Measurements from ENCODE around the gene BNIPL. TPM values are rescaled to one million over a fixed set of nuclear protein-coding genes. Genes with fewer than 3 reads are reported as not detected.

The BNIPL gene
- total RNA-seq, 4 donors from 2014 or later, result 220 to 297 (median 254) TPM

GRCh38 chr1:151002051-151002450, 34.3 kb upstream of the BNIPL start:
- WGBS, 2 donors, result 61 to 72% methylated on average over 3 of the region's 3 CpGs
- no peak for DNase-seq (ENCODE audit: low spot score in 2 of 2)
- H3K4me3 ChIP-seq (ENCODE audit: low read depth, poor library complexity, severe bottlenecking), result no peak overlapping the region
- intact Hi-C loops (cut with DNase I; ENCODE audit: low total_unique reads), result no loop called here
- no peak for TF ChIP-seq POLR2A (IDR thresholded peaks at IDR 0.05)

- no peak overlapping the region for H3K4me3 ChIP-seq (ENCODE audit: low read depth, poor library complexity, severe bottlenecking)
- TF ChIP-seq CTCF (IDR thresholded peaks at IDR 0.05), result no peak
- DNase-seq (ENCODE audit: low spot score in 2 of 2), result no peak
- intact Hi-C loops (cut with DNase I; ENCODE audit: low total_unique reads), result no loop called here
- 47 to 51% methylated on average over 2 of the region's 2 CpGs for WGBS, 2 donors
Observed at GRCh38 chr1:151002611-151003010, 33.8 kb upstream of the BNIPL start.

- TF ChIP-seq POLR2A (IDR thresholded peaks at IDR 0.05), result no peak
- no peak for TF ChIP-seq CTCF (IDR thresholded peaks at IDR 0.05)
- intact Hi-C loops (cut with DNase I; ENCODE audit: low total_unique reads), result no loop called here
- no peak overlapping the region for H3K4me3 ChIP-seq (ENCODE audit: low read depth, poor library complexity, severe bottlenecking)
- no peak for DNase-seq (ENCODE audit: low spot score in 2 of 2)
Observed at GRCh38 chr1:151003180-151003579, 33.2 kb upstream of the BNIPL start.

GRCh38 chr1:151005729-151006319, 30.6 kb upstream of the BNIPL start:
- TF ChIP-seq POLR2A (IDR thresholded peaks at IDR 0.05) (no peak), CTCF (IDR thresholded peaks at IDR 0.05) (no peak)
- 4 to 5% methylated on average over 4 of the region's 4 CpGs for WGBS, 2 donors
- intact Hi-C loops (cut with DNase I; ENCODE audit: low total_unique reads), result no loop called here

GRCh38 chr1:151006327-151007052, 29.9 kb upstream of the BNIPL start, which contains the start of gene MINDY1:
Gene MINDY1, minus strand, starts transcription at chr1:151006902. Its CDS starts 4,285 bp downstream, at chr1:151002617.
- TF ChIP-seq POLR2A (IDR thresholded peaks at IDR 0.05), result no peak
- no peak for TF ChIP-seq CTCF (IDR thresholded peaks at IDR 0.05)
- peak within 1 kb of the TSS; percentile 53 for H3K4me3 ChIP-seq (ENCODE audit: low read depth, poor library complexity, severe bottlenecking)
- intact Hi-C loops (cut with DNase I; ENCODE audit: low total_unique reads), result no loop called here
- 0 to 1% methylated on average over 18 of the region's 18 CpGs for WGBS, 2 donors
- peak; percentile 78 to 92 for DNase-seq (ENCODE audit: low spot score in 2 of 2)

More at GRCh38 chr1:151005729-151006319, 30.6 kb upstream of the BNIPL start:
- H3K4me3 ChIP-seq (ENCODE audit: low read depth, poor library complexity, severe bottlenecking), result peak overlapping the region; percentile 53
- no peak for DNase-seq (ENCODE audit: low spot score in 2 of 2)

GRCh38 chr1:151007853-151008243, 28.5 kb upstream of the BNIPL start:
- no peak for DNase-seq (ENCODE audit: low spot score in 2 of 2)
- intact Hi-C loops (cut with DNase I; ENCODE audit: low total_unique reads), result no loop called here
- no peak for TF ChIP-seq CTCF (IDR thresholded peaks at IDR 0.05)
- TF ChIP-seq POLR2A (IDR thresholded peaks at IDR 0.05), result no peak
- no peak overlapping the region for H3K4me3 ChIP-seq (ENCODE audit: low read depth, poor library complexity, severe bottlenecking)
- WGBS, 2 donors, result 9 to 10% methylated on average over 4 of the region's 4 CpGs
